Measurements from ENCODE around the gene MAP1LC3B. TPM values are rescaled to one million over a fixed set of nuclear protein-coding genes. Genes with fewer than 3 reads are reported as not detected.

MAP1LC3B gene
- total and polyA plus RNA-seq, 2 experiments from 2014 or later, result 43.9 to 226 TPM

DNA sequence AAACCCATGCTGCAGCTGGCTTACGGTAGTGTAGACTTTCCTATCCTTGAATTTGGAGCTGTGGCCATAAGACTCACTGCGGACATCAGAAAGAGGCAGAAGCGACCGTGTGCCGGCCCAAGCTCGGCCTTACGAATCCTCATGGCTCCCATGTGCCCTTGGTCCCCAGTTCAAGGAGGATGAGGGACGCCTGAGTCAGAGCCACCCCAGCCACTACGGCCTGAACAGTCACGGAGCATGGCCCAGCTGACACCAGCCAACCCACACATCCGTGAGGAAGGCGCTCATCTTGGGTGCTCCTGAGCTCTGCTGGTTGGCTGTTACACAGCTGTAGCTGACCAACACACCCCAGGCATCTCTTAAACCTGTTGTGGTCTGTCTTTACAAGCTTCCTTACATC lies 56.7 kb downstream of the MAP1LC3B start:
- WGBS, 2 experiments (ENCODE audit: low coverage in 1 of 2, low lambda C conversion rate in 2 of 2, missing lambda C conversion rate in 2 of 2), result 97 to 99% methylated on average over 12 of the region's 12 CpGs
- in situ Hi-C loops (cut with MboI), result no loop called here

DNA sequence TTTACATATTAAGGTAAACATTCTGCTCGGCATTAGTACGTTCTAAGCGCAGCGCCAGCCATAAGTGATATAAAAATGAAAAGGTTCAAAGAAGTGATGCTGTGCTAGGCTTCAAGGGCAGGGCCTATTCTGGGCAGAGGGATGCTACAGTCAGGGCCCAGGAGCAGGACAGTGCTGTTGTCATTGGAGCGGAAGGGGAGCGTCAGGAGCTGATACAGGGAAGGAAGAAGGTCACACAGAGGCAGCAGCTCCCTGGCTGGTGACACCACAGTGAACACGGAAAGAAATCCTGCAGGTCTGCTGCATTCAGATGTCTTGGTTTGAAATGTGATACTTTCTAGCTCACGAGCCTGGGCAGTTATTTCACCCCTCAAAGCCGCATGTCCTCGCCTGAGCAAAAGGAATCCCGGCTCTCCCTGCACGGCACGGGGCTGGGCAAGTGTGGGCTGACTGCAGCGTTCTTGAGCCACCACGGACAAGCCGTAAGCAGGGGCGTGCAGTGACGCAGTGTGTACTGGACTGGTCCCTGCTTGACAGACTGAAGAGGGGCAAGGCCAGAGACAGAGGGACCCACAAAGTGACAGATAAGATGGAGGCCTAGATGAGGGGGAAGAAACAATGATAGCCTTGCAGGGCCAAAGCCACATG lies 59.6 kb downstream of the MAP1LC3B start:
- no peaks in the 10 kb centered on the region for H3K9me2 ChIP-seq (ENCODE audit: insufficient read depth)
- no peaks in the 10 kb centered on the region for H3K9me3 ChIP-seq (ENCODE audit: low read depth)
- H3K79me2 ChIP-seq (ENCODE audit: insufficient read depth), result peaks cover 91% of the 10 kb centered on the region
- no peaks in the 10 kb centered on the region for H4K20me1 ChIP-seq (ENCODE audit: insufficient read depth)
- in situ Hi-C loops (cut with MboI), result no loop called here
- no peak overlapping the region for H3K9ac ChIP-seq
- TF ChIP-seq EZH2phosphoT487 (IDR thresholded peaks at IDR 0.05; ENCODE audit: insufficient read depth, low read depth) (no peak), EZH2 (IDR thresholded peaks at IDR 0.05; ENCODE audit: insufficient read depth, poor library complexity, severe bottlenecking) (no peak)
- no peak overlapping the region for H3K4me3 ChIP-seq
- no peak for DNase-seq
- H3F3A ChIP-seq (ENCODE audit: insufficient read depth), result peaks cover 29% of the 10 kb centered on the region
- H3K27me3 ChIP-seq (replicated peaks; ENCODE audit: insufficient read depth), result no peaks in the 10 kb centered on the region
- 88 to 93% methylated on average over 18 of the region's 18 CpGs for WGBS, 2 experiments (ENCODE audit: low coverage in 1 of 2, low lambda C conversion rate in 2 of 2, missing lambda C conversion rate in 2 of 2)
- no peak overlapping the region for H2AFZ ChIP-seq
- H3K36me3 ChIP-seq (ENCODE audit: low read depth), result no peaks in the 10 kb centered on the region
- no peak overlapping the region for H3K27ac ChIP-seq
- peaks cover 3% of the 10 kb centered on the region for H3K4me1 ChIP-seq (ENCODE audit: insufficient read depth)
- H3K4me2 ChIP-seq (ENCODE audit: unreplicated experiment), result no peak overlapping the region

More for the DNA sequence above, 56.7 kb downstream of the MAP1LC3B start:
- Histone ChIP-seq H3F3A (ENCODE audit: insufficient read depth) (0 out of 2 replicates have a peak, but pooled peaks cover 6% of the 10 kb centered on the region), H3K79me2 (ENCODE audit: insufficient read depth) (peaks cover 97% of the 10 kb centered on the region), H3K27ac (no peak overlapping the region), H3K36me3 (ENCODE audit: low read depth) (peaks cover 15% of the 10 kb centered on the region), H3K4me1 (ENCODE audit: insufficient read depth) (no peaks in the 10 kb centered on the region), H3K9ac (no peak overlapping the region), H3K9me3 (ENCODE audit: low read depth) (no peaks in the 10 kb centered on the region), H3K4me2 (ENCODE audit: unreplicated experiment) (no peak overlapping the region), H3K27me3 (replicated peaks; ENCODE audit: insufficient read depth) (no peaks in the 10 kb centered on the region), H2AFZ (no peak overlapping the region), H4K20me1 (ENCODE audit: insufficient read depth) (no peaks in the 10 kb centered on the region), H3K4me3 (no peak overlapping the region), H3K9me2 (ENCODE audit: insufficient read depth) (no peaks in the 10 kb centered on the region)
- no peak for DNase-seq
- no peak for TF ChIP-seq EZH2phosphoT487 (IDR thresholded peaks at IDR 0.05; ENCODE audit: insufficient read depth, low read depth)
- no peak for TF ChIP-seq EZH2 (IDR thresholded peaks at IDR 0.05; ENCODE audit: insufficient read depth, poor library complexity, severe bottlenecking)

GRCh38 chr16:87453326-87453725 lies 61.2 kb downstream of the MAP1LC3B start:
- H4K20me1 ChIP-seq (ENCODE audit: insufficient read depth), result no peaks in the 10 kb centered on the region
- H3K79me2 ChIP-seq (ENCODE audit: insufficient read depth), result peaks cover 78% of the 10 kb centered on the region
- H3K36me3 ChIP-seq (ENCODE audit: low read depth), result no peaks in the 10 kb centered on the region; the same call in 1 of the 2 replicates

More at GRCh38 chr16:87453326-87453725, 61.2 kb downstream of the MAP1LC3B start:
- H3K4me2 ChIP-seq (ENCODE audit: unreplicated experiment), result no peak overlapping the region
- no peak for DNase-seq
- no peak overlapping the region for H3K4me3 ChIP-seq
- H3K27ac ChIP-seq, result no peak overlapping the region
- 87 to 89% methylated on average over 14 of the region's 14 CpGs for WGBS, 2 experiments (ENCODE audit: low coverage in 1 of 2, low lambda C conversion rate in 2 of 2, missing lambda C conversion rate in 2 of 2)
- H3K9me3 ChIP-seq (ENCODE audit: low read depth), result no peaks in the 10 kb centered on the region
- H3F3A ChIP-seq (ENCODE audit: insufficient read depth), result peaks cover 37% of the 10 kb centered on the region
- H2AFZ ChIP-seq, result no peak overlapping the region
- H3K4me1 ChIP-seq (ENCODE audit: insufficient read depth), result peaks cover 17% of the 10 kb centered on the region
- H3K27me3 ChIP-seq (replicated peaks; ENCODE audit: insufficient read depth), result no peaks in the 10 kb centered on the region
- H3K9me2 ChIP-seq (ENCODE audit: insufficient read depth), result no peaks in the 10 kb centered on the region
- H3K9ac ChIP-seq, result no peak overlapping the region
- TF ChIP-seq EZH2 (IDR thresholded peaks at IDR 0.05; ENCODE audit: insufficient read depth, poor library complexity, severe bottlenecking) (no peak), EZH2phosphoT487 (IDR thresholded peaks at IDR 0.05; ENCODE audit: insufficient read depth, low read depth) (no peak)
- in situ Hi-C loops (cut with MboI), result no loop called here

Other genes with a start within 250 kb of the MAP1LC3B start
- 0.89 and 5.1 TPM in 2 replicates for gene C16orf95, start 74.9 kb upstream of the MAP1LC3B start, total RNA-seq (2014; rRNA removed; shearing (Covaris generic))
- 6.3 and 9.2 TPM in 2 replicates for gene C16orf95, start 74.9 kb upstream of the MAP1LC3B start, polyA plus RNA-seq (2016; fragmentation: Nextera tagmentation; extraction: Ambion mirVana)
- 31.0 and 46.8 TPM in 2 replicates for gene FBXO31, start 8.6 kb upstream of the MAP1LC3B start, total RNA-seq (2014; rRNA removed; shearing (Covaris generic))
- gene FBXO31, start 8.6 kb upstream of the MAP1LC3B start, polyA plus RNA-seq (2016; fragmentation: Nextera tagmentation; extraction: Ambion mirVana), result 17.5 and 19.3 TPM in 2 replicates
- gene ZCCHC14, start 100.7 kb downstream of the MAP1LC3B start, total RNA-seq (2014; rRNA removed; shearing (Covaris generic)), result 5.4 and 6.3 TPM in 2 replicates
- gene ZCCHC14, start 100.7 kb downstream of the MAP1LC3B start, polyA plus RNA-seq (2016; fragmentation: Nextera tagmentation; extraction: Ambion mirVana), result 2.7 and 3.1 TPM in 2 replicates
- gene JPH3, start 210.2 kb downstream of the MAP1LC3B start, total RNA-seq (2014; rRNA removed; shearing (Covaris generic)), result not detected in 2 replicates
- not detected in 2 replicates for gene JPH3, start 210.2 kb downstream of the MAP1LC3B start, polyA plus RNA-seq (2016; fragmentation: Nextera tagmentation; extraction: Ambion mirVana)

All from GM23248 (cell line).